Heart left ventricle (tissue), 16 donors: ENCODE results near the gene RFC3. TPM values are rescaled to one million over a fixed set of nuclear protein-coding genes. Genes with fewer than 3 reads are reported as not detected.

Source experiments
- ATAC-seq, 4 donors: fragments of 200-7000 bp; cut with Tn5 transposase; one replicate each; pipeline ENCODE4 v1.9.1; 2020 to 2022; ENCODE audit warnings: moderate library complexity in 4 of 4, mild to moderate bottlenecking in 3 of 4, moderate number of reproducible peaks in 1 of 4
- DNase-seq, 5 donors: peaks; one replicate each; pipeline ENCODE4 v3.0.0-alpha.2; 2020
- H3K27ac ChIP-seq, 12 donors: fragments of 200-600 bp; sonication (generic) in 4 of 12; one replicate each; pipeline versions ENCODE4 v1.5.0 to v1.8.0; 2016 to 2022; ENCODE audit warnings: mild to moderate bottlenecking in 2 of 12
- H3K27me3 ChIP-seq, 9 donors: fragments of 200-600 bp; sonication (generic) in 2 of 9; one replicate each; pipeline versions ENCODE4 v1.5.1 to v1.8.0; 2016 to 2022; ENCODE audit warnings: mild to moderate bottlenecking in 3 of 9
- H3K36me3 ChIP-seq, 9 donors: fragments of 200-600 bp; sonication (generic) in 2 of 9; one replicate each; pipeline versions ENCODE4 v1.5.0 to v1.8.0; 2018 to 2022; ENCODE audit warnings: mild to moderate bottlenecking in 2 of 9
- H3K4me1 ChIP-seq, 12 donors: fragments of 200-600 bp; sonication (generic) in 4 of 12; one replicate each; pipeline versions ENCODE4 v1.5.0 to v1.8.0; 2016 to 2022; ENCODE audit warnings: mild to moderate bottlenecking in 3 of 12
- H3K4me3 ChIP-seq, 12 donors: fragments of 200-600 bp; sonication (generic) in 4 of 12; one replicate each; pipeline versions ENCODE4 v1.5.0 to v1.8.0; 2017 to 2022; ENCODE audit warnings: mild to moderate bottlenecking in 9 of 12, moderate library complexity in 4 of 12
- H3K9me3 ChIP-seq, 12 donors: fragments of 200-600 bp; sonication (generic) in 4 of 12; one replicate each; pipeline versions ENCODE4 v1.5.0 to v1.8.0; 2016 to 2022; ENCODE audit warnings: mild to moderate bottlenecking in 1 of 12
- POLR2A ChIP-seq, 2 donors: fragments of 450-650 bp; IDR thresholded peaks; one replicate each; pipeline ENCODE4 v1.6.1; 2017; ENCODE audit warnings: antibody characterized with exemption in 2 of 2, mild to moderate bottlenecking in 2 of 2, moderate library complexity in 2 of 2
- WGBS, 4 donors: extraction: QIAGEN DNeasy Blood & Tissue Kit in 2 of 4; methylation state at CpG; one replicate each; pipeline versions ENCODE4 v1.1.5 to v1.1.7; 2013 to 2018; 5-methylcytosine and 5-hydroxymethylcytosine counted together
- intact Hi-C, 10 donors: fragments of 100-400 bp; cut with DNase I; formaldehyde crosslinking; loops; one replicate each; pipeline versions ENCODE4 v1.11.1 to v1.14.2; 2022
- polyA plus RNA-seq, 2 donors: library from polyadenylated mRNA; stranded (reverse); fragments of 200-250 nt; gene quantifications; one replicate each; pipeline ENCODE4 v1.2.3, GENCODE V29; 2013
- total RNA-seq, 9 donors: library from RNA; depleted of rRNA in 2 of 9; stranded (reverse); fragments of >200 nt in 2 of 9; fragmentation: NEBNext Ultra II Directional in 3 of 9; extraction: Animal tissue kit (Norgen Biotek cat#: 25700) in 3 of 9; gene quantifications; one replicate each; pipeline versions ENCODE4 v1.1.0 to v1.2.4, GENCODE V29; 2016 to 2023
- TF ChIP-seq, protein P1 (sequence below), 12 donors: fragments of 200-600 bp; sonication (generic) in 4 of 12; IDR thresholded peaks; one replicate each; pipeline versions ENCODE4 v1.5.0 to v1.8.0; 2018 to 2022; ENCODE audit warnings: antibody characterized with exemption in 12 of 12, mild to moderate bottlenecking in 5 of 12
- donor health status: ischemic (EF 13 %, LVEDD 7.1; RV severe dilation, severe dysfunction).
- donor health status: healthy with polysubstance abuse.
- donor health status: DM: no; HTN: yes; CAD: no.
- donor health status: DM: no; HTN: no; CAD: no.
- donor health status: ischemic (EF 25% LVEDD 6.9; RV normal size, moderate dysfunction).
- donor health status: ischemic (EF 25% LVEDD 5.7; RV mildly dilated, moderate dysfunction).
- donor health status: healthy.
- donor health status: DM: yes; HTN: yes; CAD: no.
- donor health status: ischemic (EF 35%, LVEDD 5.7; RV mildly dilated, moderate dysfunction).
- donor health status: nonischemic (EF 11% LVEDD 7.7; RV severe dilation, severe dysfunction).
- donor health status: DM: yes; HTN: yes; CAD: no.
- donor health status: PGD.
- donor health status: ischemic (EF 29% LVEDD 5.4; RV normal size, mild dysfunction).
- donor health status: nonischemic (EF 23%, LVEDD 6.1; RV moderate dilation, normal function).

Gene RFC3
- total and polyA plus RNA-seq, 11 donors = 2.6 to 8.8 (median 5.7) TPM

DNA sequence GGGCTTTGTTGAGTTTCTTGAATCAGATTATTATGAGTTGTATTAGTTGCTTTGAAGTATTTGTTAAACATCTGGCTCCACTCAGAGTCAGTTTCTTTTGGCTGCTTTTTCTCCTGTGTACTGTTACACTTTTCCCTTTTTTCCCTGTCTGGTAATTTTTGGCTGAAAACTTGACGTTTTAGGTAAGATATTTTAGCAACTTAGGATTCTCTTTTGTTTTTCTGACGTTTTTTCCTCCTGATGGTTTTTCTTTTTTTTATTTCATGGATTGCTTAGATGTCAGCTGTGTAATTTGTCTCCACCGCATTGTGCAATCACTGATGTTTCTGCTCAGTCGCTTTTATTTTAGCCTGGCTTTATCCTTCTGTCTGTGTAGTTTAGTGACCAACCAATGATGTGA, 20.7 kb downstream of the RFC3 start:
- Histone ChIP-seq H3K27me3 (no peaks in the 10 kb centered on the region), H3K9me3 (no peaks in the 10 kb centered on the region), H3K4me1 (peaks cover 0 to 4% (median 0%) of the 10 kb centered on the region in 12 donors), H3K27ac (no peak overlapping the region), H3K4me3 (no peak overlapping the region), H3K36me3 (peaks cover 0 to 34% (median 11%) of the 10 kb centered on the region in 9 donors)
- DNase-seq = no peak
- ATAC-seq = peak in 3 of 4 donors; percentile 42 to 69 (median 51)
- intact Hi-C loops = no loop called here
- 56 to 79% (median 60%) methylated on average over 4 of the region's 4 CpGs for WGBS, 4 donors
- TF ChIP-seq, protein P1, sequence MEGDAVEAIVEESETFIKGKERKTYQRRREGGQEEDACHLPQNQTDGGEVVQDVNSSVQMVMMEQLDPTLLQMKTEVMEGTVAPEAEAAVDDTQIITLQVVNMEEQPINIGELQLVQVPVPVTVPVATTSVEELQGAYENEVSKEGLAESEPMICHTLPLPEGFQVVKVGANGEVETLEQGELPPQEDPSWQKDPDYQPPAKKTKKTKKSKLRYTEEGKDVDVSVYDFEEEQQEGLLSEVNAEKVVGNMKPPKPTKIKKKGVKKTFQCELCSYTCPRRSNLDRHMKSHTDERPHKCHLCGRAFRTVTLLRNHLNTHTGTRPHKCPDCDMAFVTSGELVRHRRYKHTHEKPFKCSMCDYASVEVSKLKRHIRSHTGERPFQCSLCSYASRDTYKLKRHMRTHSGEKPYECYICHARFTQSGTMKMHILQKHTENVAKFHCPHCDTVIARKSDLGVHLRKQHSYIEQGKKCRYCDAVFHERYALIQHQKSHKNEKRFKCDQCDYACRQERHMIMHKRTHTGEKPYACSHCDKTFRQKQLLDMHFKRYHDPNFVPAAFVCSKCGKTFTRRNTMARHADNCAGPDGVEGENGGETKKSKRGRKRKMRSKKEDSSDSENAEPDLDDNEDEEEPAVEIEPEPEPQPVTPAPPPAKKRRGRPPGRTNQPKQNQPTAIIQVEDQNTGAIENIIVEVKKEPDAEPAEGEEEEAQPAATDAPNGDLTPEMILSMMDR (IDR thresholded peaks at IDR 0.05) = no peak
- no peak for TF ChIP-seq POLR2A (IDR thresholded peaks at IDR 0.05)

GRCh38 chr13:33840402-33840801, 22.5 kb downstream of the RFC3 start:
- H3K27me3 ChIP-seq = no peaks in the 10 kb centered on the region
- 79 to 88% (median 85%) methylated on average over 1 of the region's 1 CpG for WGBS, 4 donors
- no peak for ATAC-seq
- no peak for TF ChIP-seq POLR2A (IDR thresholded peaks at IDR 0.05)
- no peak for DNase-seq
- H3K4me3 ChIP-seq = no peak overlapping the region
- no peaks in the 10 kb centered on the region for H3K4me1 ChIP-seq
- no peak overlapping the region for H3K27ac ChIP-seq
- H3K36me3 ChIP-seq = peaks cover 0 to 23% (median 8%) of the 10 kb centered on the region in 9 donors
- no peaks in the 10 kb centered on the region for H3K9me3 ChIP-seq
- intact Hi-C loops = no loop called here

DNA sequence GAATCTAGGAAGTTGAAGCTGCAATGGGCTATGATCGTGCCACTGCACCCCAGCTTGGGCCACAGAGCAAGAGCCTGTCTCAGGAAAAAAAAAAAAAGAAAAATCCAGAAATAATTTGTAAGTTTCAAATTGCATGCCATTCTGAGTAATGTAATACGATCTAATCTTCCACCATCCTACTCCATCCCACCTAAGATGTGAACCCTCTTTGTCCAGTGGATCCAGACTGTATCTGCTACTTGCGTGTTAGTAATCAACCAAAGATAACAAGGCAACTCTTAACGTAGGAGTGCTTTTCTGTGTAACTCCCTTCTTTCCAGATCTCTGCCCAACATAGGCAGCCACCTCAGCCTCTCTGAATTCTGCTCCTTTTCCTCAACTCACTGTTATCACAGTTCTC, 24.3 kb downstream of the RFC3 start:
- H3K9me3 ChIP-seq = no peaks in the 10 kb centered on the region
- WGBS, 4 donors = 74 to 84% (median 82%) methylated on average over 4 of the region's 4 CpGs
- peaks cover 0 to 7% (median 0%) of the 10 kb centered on the region in 9 donors for H3K36me3 ChIP-seq
- no peak for TF ChIP-seq POLR2A (IDR thresholded peaks at IDR 0.05)
- TF ChIP-seq, protein P1 (IDR thresholded peaks at IDR 0.05) = no peak
- intact Hi-C loops = no loop called here
- no peak overlapping the region for H3K27ac ChIP-seq
- no peak overlapping the region for H3K4me3 ChIP-seq
- ATAC-seq (no peak), DNase-seq (no peak)
- H3K4me1 ChIP-seq = no peaks in the 10 kb centered on the region
- no peaks in the 10 kb centered on the region for H3K27me3 ChIP-seq

- H3K36me3 ChIP-seq = peaks cover 0 to 6% (median 0%) of the 10 kb centered on the region in 9 donors
- DNase-seq = no peak
These were observed 25.0 kb downstream of the RFC3 start for GRCh38 chr13:33842986-33843385.

More at GRCh38 chr13:33842986-33843385, 25.0 kb downstream of the RFC3 start:
- no peak for ATAC-seq
- no peak overlapping the region for H3K4me3 ChIP-seq
- intact Hi-C loops = no loop called here
- H3K27ac ChIP-seq = no peak overlapping the region
- no peaks in the 10 kb centered on the region for H3K27me3 ChIP-seq
- H3K4me1 ChIP-seq = no peaks in the 10 kb centered on the region
- no peaks in the 10 kb centered on the region for H3K9me3 ChIP-seq
- TF ChIP-seq POLR2A (IDR thresholded peaks at IDR 0.05) = no peak
- TF ChIP-seq, protein P1 (IDR thresholded peaks at IDR 0.05) = no peak
